HepG2 (cell line): ENCODE results near the gene TIMP3. TPM values are rescaled to one million over a fixed set of nuclear protein-coding genes. Genes with fewer than 3 reads are reported as not detected.

Source experiments
- ATAC-seq: fragments of 200-7000 bp; cut with Tn5 transposase; 3 replicates; pipeline ENCODE4 v1.9.1; 2020; ENCODE audit warnings: mild to moderate bottlenecking, moderate library complexity
- BruUV-seq: library from RNA; stranded (reverse); fragments of 400-500 nt; replicated peaks from 2 replicates; lab custom pipeline; 2021; lab: Mats Ljungman, UMichigan
- CTCF ChIA-PET: fragments of 300-600 bp; formaldehyde crosslinking; extraction: SDS; loops from one replicate; lab custom pipeline; 2021; ENCODE audit warnings: low total read pairs, inconsistent platforms, low intra/inter-chr PET ratio; lab: Yijun Ruan, JAX
- POLR2A ChIA-PET: fragments of 350-600 bp; sonication (Branson Sonifier 250); formaldehyde crosslinking; loops from one replicate; lab custom pipeline; 2020; ENCODE audit warnings: antibody characterized with exemption, inconsistent platforms; lab: Yijun Ruan, JAX
- DNase-seq: peaks from one replicate; pipeline ENCODE4 v3.0.0-alpha.2; 2015; ENCODE audit warnings: low spot score
- FAIRE-seq: peaks from 3 replicates; lab custom pipeline; 2011; peaks lifted over from hg19 to GRCh38; lab: Jason Lieb, UNC
- H2AFZ ChIP-seq: one replicate; pipeline ENCODE4 v1.6.1; 2011; ENCODE audit warnings: low read length, inconsistent platforms
- H3K27ac ChIP-seq: fragments of 300-600 bp; 3 replicates; pipeline ENCODE4 v1.8.0; 2011; ENCODE audit warnings: mixed run types, mild to moderate bottlenecking, mixed read lengths, low read length, inconsistent platforms; ENCODE audit not compliant: insufficient read depth; ENCODE audit errors: extremely low read length
- H3K27me3 ChIP-seq, 2 experiments: fragments of 200-600 bp in 1 of 2; 2 replicates in 1 of 2; 3 replicates in 1 of 2; pipeline versions ENCODE4 v1.6.0 to v1.8.0; 2011; ENCODE audit warnings: low read length in 2 of 2, mild to moderate bottlenecking in 2 of 2, moderate library complexity in 2 of 2, inconsistent platforms in 1 of 2; ENCODE audit not compliant: insufficient read depth in 2 of 2, control insufficient read depth in 1 of 2
- H3K36me3 ChIP-seq, 2 experiments: fragments of 200-600 bp in 1 of 2; replicated peaks in 1 of 2; 2 replicates in 1 of 2; 3 replicates in 1 of 2; pipeline versions ENCODE4 v1.5.1 to v1.8.0; 2011; ENCODE audit warnings: low read length in 2 of 2, inconsistent platforms in 1 of 2; ENCODE audit not compliant: insufficient read depth in 2 of 2, control insufficient read depth in 1 of 2
- H3K4me1 ChIP-seq: 2 replicates; pipeline ENCODE4 v1.5.1; 2012; ENCODE audit warnings: low read length, inconsistent platforms; ENCODE audit not compliant: insufficient read depth
- H3K4me2 ChIP-seq: 2 replicates; pipeline ENCODE4 v1.6.0; 2011; ENCODE audit warnings: low read depth, low read length, inconsistent platforms
- H3K4me3 ChIP-seq, 3 experiments: fragments of 200-600 bp in 1 of 3; sonication (generic), shearing (Covaris generic) in 1 of 3; replicated peaks in 1 of 3; 2 replicates each; pipeline ENCODE4 v1.5.1; 2011 to 2016; ENCODE audit warnings: low read length in 3 of 3, inconsistent platforms in 2 of 3, low read depth in 2 of 3, mild to moderate bottlenecking in 2 of 3, control low read depth in 1 of 3, mixed read lengths in 1 of 3; ENCODE audit not compliant: insufficient read depth in 1 of 3
- H3K79me2 ChIP-seq: one replicate; pipeline ENCODE4 v1.6.1; 2011; ENCODE audit warnings: low read length, inconsistent platforms; ENCODE audit not compliant: insufficient read depth
- H3K9ac ChIP-seq: 2 replicates; pipeline ENCODE4 v1.6.0; 2011; ENCODE audit warnings: mild to moderate bottlenecking, low read depth, low read length, inconsistent platforms; ENCODE audit not compliant: insufficient read depth
- H3K9me3 ChIP-seq: 2 replicates; pipeline ENCODE4 v1.5.1; 2012; ENCODE audit warnings: mild to moderate bottlenecking, low read length
- H4K20me1 ChIP-seq: 2 replicates; pipeline ENCODE4 v1.6.0; 2011; ENCODE audit warnings: inconsistent platforms, mild to moderate bottlenecking, low read length, moderate library complexity; ENCODE audit not compliant: insufficient read depth
- AGO1 ChIP-seq: fragments of 200-400 bp; formaldehyde crosslinking; IDR thresholded peaks from 2 replicates; pipeline ENCODE4 v1.6.1; 2017; ENCODE audit warnings: mild to moderate bottlenecking, low read depth, low read length, moderate library complexity; ENCODE audit not compliant: poor library complexity, severe bottlenecking
- SYNCRIP ChIP-seq: fragments of 200-400 bp; formaldehyde crosslinking; IDR thresholded peaks from 2 replicates; pipeline ENCODE4 v1.6.1; 2018; ENCODE audit warnings: mild to moderate bottlenecking, low read depth, low read length; ENCODE audit not compliant: insufficient read depth
- ZNF280D ChIP-seq: sonication (generic); formaldehyde crosslinking; IDR thresholded peaks from 2 replicates; pipeline ENCODE4 v1.5.1; 2020; ENCODE audit warnings: mild to moderate bottlenecking, missing genetic modification reagents
- ZNF44 ChIP-seq: sonication (generic); formaldehyde crosslinking; IDR thresholded peaks from 2 replicates; pipeline ENCODE4 v1.5.1; 2020; ENCODE audit warnings: mild to moderate bottlenecking, missing genetic modification reagents
- ZNF747 ChIP-seq: sonication (generic); formaldehyde crosslinking; IDR thresholded peaks from 2 replicates; pipeline ENCODE4 v1.8.1; 2023; ENCODE audit warnings: missing genetic modification reagents, mild to moderate bottlenecking, borderline replicate concordance
- ZNF768 ChIP-seq: sonication (generic); formaldehyde crosslinking; IDR thresholded peaks from 2 replicates; pipeline ENCODE4 v1.4.0; 2020; ENCODE audit warnings: missing genetic modification reagents
- ZNF841 ChIP-seq: sonication (generic); formaldehyde crosslinking; IDR thresholded peaks from 2 replicates; pipeline ENCODE4 v1.8.1; 2023; ENCODE audit warnings: missing genetic modification reagents, borderline replicate concordance
- WGBS: methylation state at CpG from one replicate; pipeline ENCODE4 v1.1.6; 2017; ENCODE audit warnings: low lambda C conversion rate; 5-methylcytosine and 5-hydroxymethylcytosine counted together
- in situ Hi-C: cut with HindIII; loops from 2 replicates; pipeline ENCODE4 v1.10.0; 2017; ENCODE audit warnings: low pct_unique_long_range_greater_than_20kb; ENCODE audit not compliant: extremely low pct_ligation_motif_present
- intact Hi-C: fragments of 100-400 bp; cut with micrococcal nuclease; formaldehyde crosslinking; loops from one replicate; pipeline ENCODE4 v1.10.0; 2022; ENCODE audit not compliant: unreplicated experiment
- polyA plus RNA-seq, 8 experiments: library from polyadenylated mRNA; depleted of rRNA in 3 of 8; stranded (reverse) in 7 of 8; unstranded in 1 of 8; fragments of >200 nt; fragmentation: Illumina TruSeq in 4 of 8; extraction: Trizol in 4 of 8; gene quantifications; 2 replicates each; pipeline versions ENCODE4 v1.2.1 to v1.2.3, GENCODE V29; 2011 to 2016; ENCODE audit warnings: low read depth in 4 of 8, missing spikeins in 1 of 8, mixed read lengths in 1 of 8; ENCODE audit not compliant: insufficient read depth in 1 of 8
- total RNA-seq, 5 experiments: library from RNA; depleted of rRNA; stranded (reverse); fragments of >200 nt; fragmentation: Illumina TruSeq; extraction: Trizol; gene quantifications; 2 replicates each; pipeline ENCODE4 v1.2.3, GENCODE V29; 2016; ENCODE audit warnings: low read depth in 1 of 5

TIMP3 gene
- total and polyA plus RNA-seq, 2 of the 13 experiments (the other 11 are each of a cell fraction or from before 2014, with no cell fraction given) = 57.3 to 86.6 TPM

- TF ChIP-seq SYNCRIP (no peak), ZNF747 (CRISPR knock-in tag) (no peak), AGO1 (no peak), ZNF841 (CRISPR knock-in tag) (no peak), ZNF768 (CRISPR knock-in tag) (no peak), ZNF44 (CRISPR knock-in tag) (no peak), ZNF280D (no peak)
- FAIRE-seq (no peak), DNase-seq (no peak), ATAC-seq (no peak)
- intact Hi-C loops = no loop called here
- in situ Hi-C loops = no loop called here
- POLR2A ChIA-PET = no interaction called here
- H3K4me3 ChIP-seq = no peak overlapping the region
- CTCF ChIA-PET = no interaction called here
- no peak overlapping the region for H3K9ac ChIP-seq
- no peak overlapping the region for H3K4me2 ChIP-seq
- H3K9me3 ChIP-seq = no peaks in the 10 kb centered on the region
- no peaks in the 10 kb centered on the region for H4K20me1 ChIP-seq
- BruUV-seq = no TSS peak
- H3K79me2 ChIP-seq = no peaks in the 10 kb centered on the region
- H3K27ac ChIP-seq = no peak overlapping the region
- WGBS = 92% methylated on average over 4 of the region's 6 CpGs
- no peak overlapping the region for H2AFZ ChIP-seq
- peaks cover 2 to 9% of the 10 kb centered on the region in 2 experiments; a peak in 2 of 5 replicates for H3K36me3 ChIP-seq
- H3K27me3 ChIP-seq = no peaks in the 10 kb centered on the region
- no peaks in the 10 kb centered on the region for H3K4me1 ChIP-seq
Measured at GRCh38 chr22:32868946-32869345, 67.4 kb downstream of the TIMP3 start.
